ENCODE data around the gene OR2T4.

The OR2T4 gene

GRCh38 chr1:248361121-248361715, at the start of gene OR2T4:
OR2T4 (plus strand) TSS chr1:248361665; CDS start chr1:248361665, 0 bp downstream.
- no peak for DNase-seq (ENCODE audit: low read depth in 2 of 2)

GRCh38 chr1:248316796-248317195, 44.7 kb upstream of the OR2T4 start:
- DNase-seq (ENCODE audit: low read depth in 2 of 2): no peak

- no peak for DNase-seq (ENCODE audit: low read depth in 2 of 2)
These were observed 37.0 kb upstream of the OR2T4 start, which contains the start of gene OR2M7 for GRCh38 chr1:248324468-248324867. OR2M7 (minus strand) TSS chr1:248324568; CDS start chr1:248324568, 0 bp downstream.

- DNase-seq (ENCODE audit: low read depth in 2 of 2): no peak
These were observed 18.0 kb upstream of the OR2T4 start for GRCh38 chr1:248343451-248343850.

GRCh38 chr1:248348475-248348874, 13.0 kb upstream of the OR2T4 start, which contains the start of gene OR14C36:
OR14C36 (plus strand) TSS chr1:248348775; CDS start chr1:248348775, 0 bp downstream.
- DNase-seq (ENCODE audit: low read depth in 2 of 2): no peak

- DNase-seq (ENCODE audit: low read depth in 2 of 2): no peak
These were observed 2.0 kb upstream of the OR2T4 start for GRCh38 chr1:248359415-248359814.

- DNase-seq (ENCODE audit: low read depth in 2 of 2): no peak
These were observed 5.1 kb downstream of the OR2T4 start for GRCh38 chr1:248366609-248367008.

GRCh38 chr1:248372394-248372793, 10.9 kb downstream of the OR2T4 start:
- no peak for DNase-seq (ENCODE audit: low read depth in 2 of 2)

GRCh38 chr1:248373761-248374160, 12.3 kb downstream of the OR2T4 start:
- no peak for DNase-seq (ENCODE audit: low read depth in 2 of 2)

GRCh38 chr1:248375446-248375845, 14.0 kb downstream of the OR2T4 start, which contains the start of gene OR2T6:
OR2T6 (plus strand) TSS chr1:248375746; CDS start chr1:248387609, 11,863 bp downstream.
- DNase-seq (ENCODE audit: low read depth in 2 of 2): no peak

- DNase-seq (ENCODE audit: low read depth in 2 of 2): no peak
These were observed 15.5 kb downstream of the OR2T4 start for GRCh38 chr1:248376916-248377315.

- DNase-seq (ENCODE audit: low read depth in 2 of 2): no peak
These were observed 19.4 kb downstream of the OR2T4 start for GRCh38 chr1:248380854-248381253.

GRCh38 chr1:248388426-248388825, 27.0 kb downstream of the OR2T4 start:
- no peak for DNase-seq (ENCODE audit: low read depth in 2 of 2)

GRCh38 chr1:248393050-248393449, 31.6 kb downstream of the OR2T4 start:
- no peak for DNase-seq (ENCODE audit: low read depth in 2 of 2)

GRCh38 chr1:248402748-248403147, 41.3 kb downstream of the OR2T4 start, which contains the start of gene OR2T1:
OR2T1 (plus strand) TSS chr1:248403048; CDS start chr1:248406148, 3,100 bp downstream.
- DNase-seq (ENCODE audit: low read depth in 2 of 2): no peak

- DNase-seq (ENCODE audit: low read depth in 2 of 2): no peak
These were observed 42.6 kb downstream of the OR2T4 start for GRCh38 chr1:248404024-248404423.

GRCh38 chr1:248406721-248407692, 45.5 kb downstream of the OR2T4 start:
- no peak for DNase-seq (ENCODE audit: low read depth in 2 of 2)

Data from stimulated activated CD4-positive, alpha-beta T cell treated with anti-CD3 and anti-CD28 coated beads, Interleukin-4, amount 100 ng/mL, for 48 hours (primary cell).